Measurements from ENCODE around the gene SND1.
A peak's percentile ranks its signal among the peaks of the same experiment; 100 is the strongest.

SND1 gene

GRCh38 chr7:127619681-127620405, 32.2 kb upstream of the SND1 start:
- DNase-seq (ENCODE audit: low read depth), result peak; percentile 7
- no peak overlapping the region for H3K4me3 ChIP-seq (ENCODE audit: low read depth, low read length)
- no peak for TF ChIP-seq CTCF (IDR thresholded peaks at IDR 0.05; ENCODE audit: insufficient read depth, low read depth, low read length, missing control alignments)

- no peak overlapping the region; the same call in 1 of the 2 replicates for H3K4me3 ChIP-seq (ENCODE audit: low read depth, low read length)
- no peak for DNase-seq (ENCODE audit: low read depth)
- no peak for TF ChIP-seq CTCF (IDR thresholded peaks at IDR 0.05; ENCODE audit: insufficient read depth, low read depth, low read length, missing control alignments)
Measured at GRCh38 chr7:127620406-127621233, 31.4 kb upstream of the SND1 start.

- H3K4me3 ChIP-seq (ENCODE audit: low read depth, low read length), result no peak overlapping the region
- no peak for DNase-seq (ENCODE audit: low read depth)
- TF ChIP-seq CTCF (IDR thresholded peaks at IDR 0.05; ENCODE audit: insufficient read depth, low read depth, low read length, missing control alignments), result no peak
Measured at GRCh38 chr7:127625331-127625730, 26.7 kb upstream of the SND1 start.

- DNase-seq (ENCODE audit: low read depth), result no peak
- no peak for TF ChIP-seq CTCF (IDR thresholded peaks at IDR 0.05; ENCODE audit: insufficient read depth, low read depth, low read length, missing control alignments)
- no peak overlapping the region for H3K4me3 ChIP-seq (ENCODE audit: low read depth, low read length)
Measured at GRCh38 chr7:127628445-127628844, 23.5 kb upstream of the SND1 start.

GRCh38 chr7:127629268-127629854, 22.6 kb upstream of the SND1 start:
- no peak overlapping the region for H3K4me3 ChIP-seq (ENCODE audit: low read depth, low read length)
- DNase-seq (ENCODE audit: low read depth), result peak; percentile 47
- TF ChIP-seq CTCF (IDR thresholded peaks at IDR 0.05; ENCODE audit: insufficient read depth, low read depth, low read length, missing control alignments), result peak; percentile 60

- no peak for TF ChIP-seq CTCF (IDR thresholded peaks at IDR 0.05; ENCODE audit: insufficient read depth, low read depth, low read length, missing control alignments)
- no peak for DNase-seq (ENCODE audit: low read depth)
- no peak overlapping the region for H3K4me3 ChIP-seq (ENCODE audit: low read depth, low read length)
Measured at GRCh38 chr7:127632276-127632910, 19.6 kb upstream of the SND1 start.
